Stimulated activated memory B cell treated with anti-CD40 and anti-IgM and Interleukin-4, amounts not matched to agents 10 μg/mL and 1 μg/mL and 100 μg/mL, for 72 hours (primary cell): Measurements from ENCODE around the gene ERVH48-1.
"Not testable (repeated sequence)": the region's sequence is repeated elsewhere in the genome, so short reads cannot be mapped to it uniquely, and the experiment has no call there.

Experiments
- ATAC-seq: fragments of 150-1000 bp; cut with Tn5 transposase; 2 replicates; pipeline ENCODE4 v1.10.0; 2021
- H3K27ac Mint-ChIP-seq: one replicate; pipeline ENCODE4 v1.8.0; 2022; ENCODE audit warnings: mild to moderate bottlenecking, mixed read lengths
- H3K27me3 Mint-ChIP-seq: one replicate; pipeline ENCODE4 v1.8.0; 2022; ENCODE audit warnings: mixed read lengths
- H3K36me3 Mint-ChIP-seq: one replicate; pipeline ENCODE4 v1.8.0; 2022; ENCODE audit warnings: mixed read lengths
- H3K4me1 Mint-ChIP-seq: one replicate; pipeline ENCODE4 v1.8.0; 2022; ENCODE audit warnings: mixed read lengths
- H3K4me3 Mint-ChIP-seq: one replicate; pipeline ENCODE4 v1.8.0; 2022; ENCODE audit warnings: mild to moderate bottlenecking, moderate library complexity, mixed read lengths
- H3K9me3 Mint-ChIP-seq: one replicate; pipeline ENCODE4 v1.8.0; 2022; ENCODE audit warnings: mixed read lengths

ERVH48-1 gene

GRCh38 chr21:42925114-42925926 is at the start of gene ERVH48-1:
TSS of gene ERVH48-1 (minus strand) at chr21:42925630. CDS start at chr21:42919006, 6,624 bp downstream.
- Mint-ChIP-seq H3K9me3 (no peaks in the 10 kb centered on the region), H3K27ac (peak within 1 kb of the TSS; percentile 36), H3K27me3 (no peaks in the 10 kb centered on the region), H3K4me1 (peaks cover 12% of the 10 kb centered on the region), H3K4me3 (no peak within 1 kb of the TSS), H3K36me3 (no peaks in the 10 kb centered on the region)
- ATAC-seq = no peak

- Mint-ChIP-seq H3K27me3 (no peaks in the 10 kb centered on the region), H3K9me3 (no peaks in the 10 kb centered on the region)
- ATAC-seq = peak; percentile 95
Measured at GRCh38 chr21:42973991-42974831, 48.8 kb upstream of the ERVH48-1 start, which contains the start of gene PKNOX1. TSS of gene PKNOX1 (plus strand) at chr21:42974562. CDS start at chr21:43004382, 29,820 bp downstream.

GRCh38 chr21:42973309-42973990 is 48.0 kb upstream of the ERVH48-1 start:
- peaks cover 6% of the 10 kb centered on the region for H3K36me3 Mint-ChIP-seq
- peak overlapping the region; percentile 77 for H3K4me3 Mint-ChIP-seq
- no peak for ATAC-seq
- H3K27me3 Mint-ChIP-seq = no peaks in the 10 kb centered on the region
- H3K27ac Mint-ChIP-seq = peak overlapping the region; percentile 81
- H3K9me3 Mint-ChIP-seq = no peaks in the 10 kb centered on the region
- peaks cover 24% of the 10 kb centered on the region for H3K4me1 Mint-ChIP-seq

More at GRCh38 chr21:42973991-42974831, 48.8 kb upstream of the ERVH48-1 start, which contains the start of gene PKNOX1:
- H3K4me1 Mint-ChIP-seq = peaks cover 24% of the 10 kb centered on the region
- peak within 1 kb of the TSS; percentile 88 for H3K4me3 Mint-ChIP-seq
- H3K27ac Mint-ChIP-seq = peak within 1 kb of the TSS; percentile 81
- peaks cover 11% of the 10 kb centered on the region for H3K36me3 Mint-ChIP-seq

GRCh38 chr21:42971897-42972275 is 46.5 kb upstream of the ERVH48-1 start:
- H3K27me3 Mint-ChIP-seq = no peaks in the 10 kb centered on the region
- H3K27ac Mint-ChIP-seq = no peak overlapping the region
- no peak for ATAC-seq
- H3K4me1 Mint-ChIP-seq = peaks cover 15% of the 10 kb centered on the region
- H3K36me3 Mint-ChIP-seq = no peaks in the 10 kb centered on the region
- no peak overlapping the region for H3K4me3 Mint-ChIP-seq
- no peaks in the 10 kb centered on the region for H3K9me3 Mint-ChIP-seq

GRCh38 chr21:42970946-42971653 is 45.7 kb upstream of the ERVH48-1 start:
- Mint-ChIP-seq H3K27me3 (no peaks in the 10 kb centered on the region), H3K27ac (no peak overlapping the region), H3K4me3 (no peak overlapping the region), H3K4me1 (peaks cover 8% of the 10 kb centered on the region), H3K36me3 (no peaks in the 10 kb centered on the region), H3K9me3 (no peaks in the 10 kb centered on the region)
- ATAC-seq = no peak

GRCh38 chr21:42969193-42969600 is 43.8 kb upstream of the ERVH48-1 start:
- no peak for ATAC-seq
- H3K27me3 Mint-ChIP-seq = no peaks in the 10 kb centered on the region
- peaks cover 8% of the 10 kb centered on the region for H3K4me1 Mint-ChIP-seq
- H3K9me3 Mint-ChIP-seq = no peaks in the 10 kb centered on the region
- H3K27ac Mint-ChIP-seq = no peak overlapping the region
- H3K4me3 Mint-ChIP-seq = no peak overlapping the region
- H3K36me3 Mint-ChIP-seq = no peaks in the 10 kb centered on the region

GRCh38 chr21:42967616-42968015 is 42.2 kb upstream of the ERVH48-1 start:
- ATAC-seq, H3K27ac Mint-ChIP-seq, H3K36me3 Mint-ChIP-seq, H3K4me3 Mint-ChIP-seq, H3K9me3 Mint-ChIP-seq, H3K4me1 Mint-ChIP-seq, H3K27me3 Mint-ChIP-seq: not testable (repeated sequence)

GRCh38 chr21:42965211-42965560 is 39.8 kb upstream of the ERVH48-1 start:
- H3K4me1 Mint-ChIP-seq = no peaks in the 10 kb centered on the region
- ATAC-seq = no peak
- H3K4me3 Mint-ChIP-seq = no peak overlapping the region
- H3K36me3 Mint-ChIP-seq = no peaks in the 10 kb centered on the region
- H3K9me3 Mint-ChIP-seq = no peaks in the 10 kb centered on the region
- H3K27me3 Mint-ChIP-seq = no peaks in the 10 kb centered on the region
- no peak overlapping the region for H3K27ac Mint-ChIP-seq

- Mint-ChIP-seq H3K27ac (no peak overlapping the region), H3K27me3 (no peaks in the 10 kb centered on the region), H3K4me3 (no peak overlapping the region), H3K36me3 (no peaks in the 10 kb centered on the region), H3K4me1 (no peaks in the 10 kb centered on the region), H3K9me3 (no peaks in the 10 kb centered on the region)
- ATAC-seq = no peak
Measured at GRCh38 chr21:42964546-42965210, 39.2 kb upstream of the ERVH48-1 start.

- H3K9me3 Mint-ChIP-seq = no peaks in the 10 kb centered on the region
- H3K27me3 Mint-ChIP-seq = no peaks in the 10 kb centered on the region
- H3K4me3 Mint-ChIP-seq = no peak overlapping the region
- no peaks in the 10 kb centered on the region for H3K36me3 Mint-ChIP-seq
- no peak for ATAC-seq
- H3K27ac Mint-ChIP-seq = no peak overlapping the region
- H3K4me1 Mint-ChIP-seq = no peaks in the 10 kb centered on the region
Measured at GRCh38 chr21:42964086-42964485, 38.7 kb upstream of the ERVH48-1 start.

- Mint-ChIP-seq H3K36me3 (no peaks in the 10 kb centered on the region), H3K4me3 (no peak overlapping the region), H3K27me3 (no peaks in the 10 kb centered on the region), H3K4me1 (no peaks in the 10 kb centered on the region), H3K9me3 (no peaks in the 10 kb centered on the region), H3K27ac (no peak overlapping the region)
- no peak for ATAC-seq
Measured at GRCh38 chr21:42962380-42963007, 37.1 kb upstream of the ERVH48-1 start.

GRCh38 chr21:42959728-42960127 is 34.3 kb upstream of the ERVH48-1 start:
- no peaks in the 10 kb centered on the region for H3K9me3 Mint-ChIP-seq
- H3K27ac Mint-ChIP-seq = no peak overlapping the region
- H3K36me3 Mint-ChIP-seq = no peaks in the 10 kb centered on the region
- ATAC-seq = no peak
- no peaks in the 10 kb centered on the region for H3K27me3 Mint-ChIP-seq
- no peaks in the 10 kb centered on the region for H3K4me1 Mint-ChIP-seq
- no peak overlapping the region for H3K4me3 Mint-ChIP-seq

- not testable (repeated sequence) for H3K27ac Mint-ChIP-seq, H3K27me3 Mint-ChIP-seq
Measured at GRCh38 chr21:42958122-42958521, 32.7 kb upstream of the ERVH48-1 start.

More at GRCh38 chr21:42958122-42958521, 32.7 kb upstream of the ERVH48-1 start:
- not testable (repeated sequence) for H3K9me3 Mint-ChIP-seq, ATAC-seq, H3K4me3 Mint-ChIP-seq, H3K4me1 Mint-ChIP-seq, H3K36me3 Mint-ChIP-seq
